Measurements from ENCODE around the gene PLSCR5. TPM values are rescaled to one million over a fixed set of nuclear protein-coding genes. Genes with fewer than 3 reads are reported as not detected.

PLSCR5 gene, protein sequence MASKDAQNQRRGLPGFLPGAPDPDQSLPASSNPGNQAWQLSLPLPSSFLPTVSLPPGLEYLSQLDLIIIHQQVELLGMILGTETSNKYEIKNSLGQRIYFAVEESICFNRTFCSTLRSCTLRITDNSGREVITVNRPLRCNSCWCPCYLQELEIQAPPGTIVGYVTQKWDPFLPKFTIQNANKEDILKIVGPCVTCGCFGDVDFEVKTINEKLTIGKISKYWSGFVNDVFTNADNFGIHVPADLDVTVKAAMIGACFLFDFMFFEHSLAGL
- total RNA-seq: not detected
- long read RNA-seq, donor 1: 0 reads
- long read RNA-seq, donor 2: 0 reads

DNA sequence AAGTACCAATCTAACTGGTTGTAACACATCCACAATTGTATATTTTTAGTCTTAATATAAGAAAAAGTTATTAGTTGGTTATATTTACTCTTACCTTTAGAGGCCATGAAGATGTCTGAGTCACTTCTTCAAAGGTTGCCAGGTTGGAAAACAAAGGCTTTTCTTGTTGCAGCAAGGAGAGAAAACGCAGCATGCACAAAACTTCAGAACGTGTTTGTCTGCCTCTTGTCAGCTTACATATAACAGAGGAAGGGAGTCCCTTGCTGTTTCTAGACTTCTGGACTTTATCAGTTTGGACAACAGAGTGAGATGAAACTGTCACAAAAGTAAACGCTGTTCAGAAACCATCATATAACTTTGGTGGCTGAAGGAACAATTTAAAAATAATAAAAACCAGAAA, at the start of gene PLSCR5:
PLSCR5 (minus strand) TSS at position 241 of the 400 bp plus-strand sequence; CDS start at position 107, 134 bp downstream.
- no peak for DNase-seq (ENCODE audit: low spot score)
- intact Hi-C loops (cut with DNase I): no loop called here

- DNase-seq (ENCODE audit: low spot score): no peak
Measured at GRCh38 chr3:146653978-146654377, 48.8 kb upstream of the PLSCR5 start.

GRCh38 chr3:146650691-146651442, 45.7 kb upstream of the PLSCR5 start:
- intact Hi-C loops (cut with DNase I): no loop called here
- DNase-seq (ENCODE audit: low spot score): no peak

More at GRCh38 chr3:146653978-146654377, 48.8 kb upstream of the PLSCR5 start:
- intact Hi-C loops (cut with DNase I): no loop called here

DNA sequence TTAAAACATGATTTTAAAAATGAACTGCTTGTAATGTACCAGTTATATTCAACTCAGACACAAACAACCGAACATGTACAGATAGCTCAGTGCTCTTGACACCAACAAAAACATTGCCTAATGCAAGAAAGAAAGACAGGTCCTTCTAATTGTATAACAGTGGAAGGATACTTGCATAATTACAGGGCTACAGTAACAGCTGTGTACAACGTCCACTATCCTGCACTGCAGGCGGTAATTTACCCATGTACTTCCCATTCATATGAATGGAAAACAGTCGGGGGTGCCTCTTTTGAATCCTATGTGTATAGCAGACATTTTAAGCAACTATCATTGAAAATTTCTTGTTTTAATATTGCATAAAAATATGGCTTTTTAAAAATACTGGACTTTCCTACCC, 41.1 kb upstream of the PLSCR5 start:
- no peak for DNase-seq (ENCODE audit: low spot score)
- intact Hi-C loops (cut with DNase I): no loop called here

DNA sequence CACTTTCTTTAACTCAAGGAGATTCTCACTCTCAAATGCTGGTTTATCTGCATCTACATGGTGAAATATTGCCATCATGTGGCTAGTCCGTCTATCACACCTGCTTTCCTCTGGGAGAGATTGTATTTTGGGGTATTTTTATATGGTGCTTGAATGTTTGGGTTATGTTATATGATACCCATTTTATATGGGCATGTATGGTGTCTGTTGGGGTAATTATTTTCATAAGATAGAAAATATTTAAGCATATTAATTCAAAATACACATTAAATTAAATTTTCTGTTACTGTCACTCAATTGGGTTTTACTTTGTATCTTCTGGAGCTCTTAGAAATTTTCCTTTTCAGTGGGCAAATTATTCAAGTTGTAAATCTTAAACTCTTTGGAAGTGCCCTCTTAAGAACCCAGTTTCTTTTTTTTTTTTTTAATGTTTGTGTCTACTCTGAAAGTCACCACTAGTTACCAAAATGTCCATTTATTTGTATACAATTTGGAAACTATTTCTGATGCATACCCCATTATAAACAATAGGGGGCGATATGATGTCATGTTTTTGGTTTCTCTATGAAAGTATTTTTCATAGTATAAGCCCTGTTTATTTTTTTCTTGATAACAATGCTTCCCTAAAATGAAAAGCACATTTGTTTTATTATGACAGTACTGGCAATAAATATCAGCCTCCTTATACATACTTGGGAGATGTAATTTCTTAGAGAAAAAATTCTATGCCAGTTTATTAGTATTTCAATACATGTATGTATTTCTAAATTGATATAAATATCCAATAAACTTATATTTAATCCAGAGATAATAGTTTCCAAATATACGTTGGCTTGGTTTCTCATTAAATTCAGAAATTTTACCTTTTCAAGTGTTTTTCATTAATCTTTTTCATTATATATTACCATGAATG, 36.1 kb upstream of the PLSCR5 start:
- no peak for DNase-seq (ENCODE audit: low spot score)
- intact Hi-C loops (cut with DNase I): no loop called here

DNA sequence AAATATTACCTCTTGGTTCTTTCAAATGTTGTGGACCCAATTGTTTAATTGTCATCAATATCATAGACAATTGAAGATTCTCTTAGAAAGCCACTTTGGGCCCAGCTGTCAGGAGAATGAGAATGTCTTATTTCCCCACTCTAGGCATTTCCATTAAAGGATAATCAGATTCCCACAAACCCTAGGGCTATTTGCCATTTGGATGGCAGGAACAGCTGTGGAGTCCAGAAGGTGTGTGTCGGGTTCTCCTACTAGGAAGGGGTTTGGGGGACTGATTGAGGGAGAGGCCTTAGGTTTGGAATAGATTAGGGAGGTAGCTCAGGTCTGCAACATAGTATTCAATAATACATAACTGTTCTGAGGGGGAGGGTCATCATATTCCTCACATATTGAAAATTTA, 35.2 kb upstream of the PLSCR5 start:
- intact Hi-C loops (cut with DNase I): no loop called here
- no peak for DNase-seq (ENCODE audit: low spot score)

DNA sequence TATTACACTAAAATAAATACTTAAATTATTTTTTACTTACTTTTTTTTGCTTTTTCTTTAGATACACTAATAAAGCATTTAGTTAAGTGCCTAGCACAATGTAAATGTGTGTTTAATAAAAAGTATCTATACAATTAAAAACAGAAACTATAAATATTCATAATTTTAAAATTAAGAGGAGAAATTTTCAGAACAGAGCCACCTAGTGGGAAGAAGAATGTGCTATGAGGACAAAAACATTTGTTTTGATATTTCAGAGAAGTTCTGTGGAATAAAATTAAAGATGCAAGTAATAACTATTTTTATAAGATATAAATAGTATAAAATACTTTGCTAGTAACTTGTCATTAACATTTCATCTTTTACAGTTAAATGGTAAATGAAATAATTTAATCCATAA, 33.6 kb upstream of the PLSCR5 start:
- intact Hi-C loops (cut with DNase I): loop anchor here in 1 of 2 donors (5.0 kb wide), 1 partner anchor 1454 kb away; no protein-coding TSS in a partner anchor
- no peak for DNase-seq (ENCODE audit: low spot score)

GRCh38 chr3:146637871-146638270, 32.7 kb upstream of the PLSCR5 start:
- intact Hi-C loops (cut with DNase I): loop anchor here in 1 of 2 donors (5.0 kb wide), 1 partner anchor 1454 kb away; no protein-coding TSS in a partner anchor
- no peak for DNase-seq (ENCODE audit: low spot score)

DNA sequence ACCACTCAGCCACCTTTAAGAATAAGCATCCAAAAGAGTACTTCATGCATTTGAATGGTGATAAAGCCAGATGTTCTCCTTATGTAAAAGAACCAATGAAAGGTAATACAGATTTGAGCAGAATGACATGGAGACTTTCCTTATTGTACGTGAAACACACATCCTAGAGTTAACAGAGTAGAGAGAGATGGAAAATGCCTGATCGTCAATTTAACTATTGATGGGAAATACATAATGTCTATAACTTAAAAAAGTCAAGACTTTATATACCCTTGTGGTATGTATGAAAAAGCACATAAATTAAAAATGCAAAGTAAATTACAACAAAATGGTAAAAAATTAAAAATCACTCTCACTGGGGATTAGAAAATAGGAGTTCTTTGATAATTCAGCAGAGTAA, 31.7 kb upstream of the PLSCR5 start:
- intact Hi-C loops (cut with DNase I): loop anchor here in 1 of 2 donors (5.0 kb wide), 1 partner anchor 1455 kb away; no protein-coding TSS in a partner anchor
- no peak for DNase-seq (ENCODE audit: low spot score)

- intact Hi-C loops (cut with DNase I): no loop called here
- no peak for DNase-seq (ENCODE audit: low spot score)
Measured at GRCh38 chr3:146634346-146634745, 29.2 kb upstream of the PLSCR5 start.

DNA sequence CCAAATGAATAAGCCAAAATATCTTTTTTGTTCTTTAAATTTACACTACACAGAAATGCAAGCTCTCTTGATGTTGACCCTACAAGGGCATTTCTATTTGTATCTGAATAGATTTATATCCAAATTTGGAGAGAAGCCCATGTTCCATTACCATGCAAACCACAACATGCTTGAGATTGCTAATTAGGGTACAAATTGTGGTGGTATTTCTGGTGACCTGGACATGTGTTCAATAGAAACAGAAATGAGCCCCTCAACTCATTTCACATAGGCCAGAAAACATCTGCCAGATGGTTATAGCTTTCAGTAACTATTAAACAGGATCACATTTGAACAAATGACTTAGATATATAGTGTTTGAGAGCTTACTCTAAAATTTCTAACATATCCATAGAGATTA, 23.5 kb upstream of the PLSCR5 start:
- intact Hi-C loops (cut with DNase I): no loop called here
- no peak for DNase-seq (ENCODE audit: low spot score)

- DNase-seq (ENCODE audit: low spot score): no peak
- intact Hi-C loops (cut with DNase I): no loop called here
Measured at GRCh38 chr3:146626403-146627122, 21.4 kb upstream of the PLSCR5 start.

DNA sequence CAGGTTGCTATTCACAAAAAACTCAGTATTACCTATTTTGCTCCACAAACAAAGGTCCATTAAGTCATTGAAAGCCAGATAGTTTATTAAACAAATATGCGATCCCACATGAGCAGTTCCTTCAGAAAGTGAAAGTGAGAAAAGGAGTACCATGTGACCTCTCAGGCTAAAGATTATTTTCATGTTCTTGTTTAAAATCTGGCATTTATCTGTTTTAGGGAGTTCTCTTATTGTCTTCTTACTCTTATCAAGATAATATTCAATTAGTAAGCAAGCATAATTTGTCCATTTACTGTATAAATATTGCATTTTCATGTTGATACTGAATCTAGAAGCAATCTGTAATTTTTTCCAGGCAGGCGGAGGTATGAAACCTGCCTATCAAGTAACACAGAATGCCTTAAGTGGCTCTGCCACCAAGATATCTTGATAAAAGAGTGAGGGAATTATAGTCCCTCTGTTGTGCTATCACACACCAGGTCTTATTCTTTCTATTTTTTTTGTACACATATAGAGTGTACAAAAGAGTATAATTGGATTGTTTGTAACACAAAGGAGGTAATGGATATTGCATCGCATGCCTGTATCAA, 20.1 kb upstream of the PLSCR5 start:
- intact Hi-C loops (cut with DNase I): no loop called here
- DNase-seq (ENCODE audit: low spot score): no peak

DNA sequence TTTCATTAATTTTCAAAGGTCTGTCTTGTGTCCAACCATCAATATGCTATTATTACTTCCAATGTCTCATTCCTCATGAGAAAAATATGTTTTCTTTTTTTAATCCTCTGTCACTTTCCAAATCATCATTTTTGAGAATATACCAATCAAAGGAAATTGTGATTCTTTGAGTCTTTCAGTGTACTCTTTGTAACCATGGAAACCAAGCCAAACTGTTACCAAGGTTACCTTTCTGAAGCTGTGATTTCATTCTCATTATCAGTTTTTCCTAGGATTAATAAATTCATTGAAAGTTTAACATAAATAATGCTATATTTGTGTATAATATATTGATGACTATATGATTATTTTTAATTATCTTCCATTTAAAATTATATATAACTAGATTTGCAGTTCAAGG, 16.6 kb upstream of the PLSCR5 start:
- no peak for DNase-seq (ENCODE audit: low spot score)
- intact Hi-C loops (cut with DNase I): no loop called here

DNA sequence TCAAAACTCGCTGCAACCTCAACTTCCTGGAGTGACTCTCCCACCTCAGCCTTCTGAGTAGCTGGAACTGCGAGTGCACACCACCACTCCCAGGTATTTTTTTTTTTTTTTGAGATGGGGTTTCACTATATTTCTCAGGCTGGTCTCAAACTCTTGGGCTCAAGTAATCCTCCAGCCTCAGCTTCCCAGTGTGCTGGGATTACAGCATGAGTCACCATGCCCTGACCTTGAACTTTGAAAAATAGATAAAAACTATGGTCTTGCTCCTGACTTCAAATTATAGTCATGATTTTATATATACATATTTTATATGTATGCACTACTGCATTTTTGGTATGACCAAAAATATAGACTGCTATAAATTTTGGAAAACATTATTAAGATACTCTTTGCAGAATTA, 6.9 kb upstream of the PLSCR5 start:
- DNase-seq (ENCODE audit: low spot score): no peak
- intact Hi-C loops (cut with DNase I): no loop called here

DNA sequence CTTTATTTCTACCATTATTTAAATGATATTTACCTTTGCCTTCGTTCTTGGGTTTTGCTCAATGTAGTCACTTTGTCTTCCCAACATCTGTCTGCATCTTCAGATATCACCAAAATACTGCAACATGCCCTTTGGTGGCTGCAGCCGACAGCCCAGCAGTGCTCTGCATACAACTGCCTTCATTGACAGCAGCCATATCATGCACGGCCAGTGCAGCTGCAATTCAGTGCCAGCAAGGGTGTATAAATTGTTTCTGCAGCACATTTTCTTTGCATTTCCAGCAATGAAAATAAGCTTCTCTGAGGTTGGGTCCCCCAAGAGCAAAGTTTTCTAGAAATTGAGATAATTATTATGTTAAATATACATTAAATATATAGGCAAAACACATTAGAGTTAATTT, 6.0 kb upstream of the PLSCR5 start:
- peak; percentile 38 for DNase-seq (ENCODE audit: low spot score)
- intact Hi-C loops (cut with DNase I): no loop called here

DNA sequence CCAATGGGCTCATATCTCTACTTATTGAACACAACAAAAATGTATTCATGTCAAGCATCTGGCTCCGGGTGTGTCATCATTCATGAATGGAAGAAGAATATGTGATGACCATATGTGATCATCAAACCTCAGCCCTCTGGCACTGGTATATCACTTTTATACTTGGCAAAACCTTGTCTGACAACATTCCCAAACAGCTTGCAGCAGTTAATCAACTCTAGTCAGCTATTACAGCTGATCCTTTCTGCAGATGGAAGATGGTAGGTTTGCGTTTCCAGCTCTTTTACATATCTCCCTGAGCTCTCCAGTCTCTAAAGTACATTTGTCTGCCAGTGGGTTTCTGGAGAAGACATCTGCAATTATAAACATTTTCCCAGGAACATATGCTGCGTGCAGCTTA, 6.6 kb downstream of the PLSCR5 start:
- intact Hi-C loops (cut with DNase I): no loop called here
- no peak for DNase-seq (ENCODE audit: low spot score)

GRCh38 chr3:146594843-146595482, 10.2 kb downstream of the PLSCR5 start:
- no peak for DNase-seq (ENCODE audit: low spot score)
- intact Hi-C loops (cut with DNase I): no loop called here

All from posterior vena cava (tissue), 2 donors.